Suprapubic skin (tissue), 4 donors: ENCODE results near the gene RIMBP2. TPM values are rescaled to one million over a fixed set of nuclear protein-coding genes. Genes with fewer than 3 reads are reported as not detected.

Experiments used
- DNase-seq, 2 donors: peaks; one replicate each; pipeline ENCODE4 v3.0.0-alpha.2; 2019; ENCODE audit warnings: low spot score in 2 of 2
- H3K27ac ChIP-seq: fragments of 200-600 bp; sonication (generic); one replicate; pipeline ENCODE4 v1.5.1; 2019
- H3K27me3 ChIP-seq: fragments of 200-600 bp; sonication (generic); one replicate; pipeline ENCODE4 v1.5.1; 2019
- H3K36me3 ChIP-seq: fragments of 200-600 bp; sonication (generic); one replicate; pipeline ENCODE4 v1.5.1; 2019
- H3K4me1 ChIP-seq: fragments of 200-600 bp; sonication (generic); one replicate; pipeline ENCODE4 v1.5.1; 2019
- H3K4me3 ChIP-seq: fragments of 200-600 bp; sonication (generic); one replicate; pipeline ENCODE4 v1.5.1; 2019; ENCODE audit warnings: mild to moderate bottlenecking
- H3K9me3 ChIP-seq: fragments of 200-600 bp; sonication (generic); one replicate; pipeline ENCODE4 v1.5.1; 2019
- CTCF ChIP-seq, 2 donors: fragments of 200-600 bp in 1 of 2; fragments of 450-650 bp in 1 of 2; sonication (generic) in 1 of 2; IDR thresholded peaks; one replicate each; pipeline ENCODE4 v1.5.1; 2016 to 2019; ENCODE audit warnings: antibody characterized with exemption in 2 of 2, mild to moderate bottlenecking in 1 of 2, moderate library complexity in 1 of 2
- EP300 ChIP-seq: sonication (generic); formaldehyde crosslinking; IDR thresholded peaks from one replicate; pipeline ENCODE4 v1.6.1; 2017; ENCODE audit warnings: antibody characterized with exemption
- POLR2A ChIP-seq, 2 donors: fragments of 450-650 bp; IDR thresholded peaks; one replicate each; pipeline ENCODE4 v1.6.1; 2017; ENCODE audit warnings: antibody characterized with exemption in 2 of 2, mild to moderate bottlenecking in 2 of 2, moderate library complexity in 2 of 2
- POLR2AphosphoS5 ChIP-seq, 3 donors: sonication (generic); formaldehyde crosslinking; IDR thresholded peaks; one replicate each; pipeline ENCODE4 v1.6.1; 2017; ENCODE audit warnings: antibody characterized with exemption in 3 of 3
- WGBS: methylation state at CpG from one replicate; pipeline ENCODE4 v1.1.5; 2018; 5-methylcytosine and 5-hydroxymethylcytosine counted together
- total RNA-seq, 4 donors: library from RNA; depleted of rRNA; stranded (reverse); fragments of >200 nt; gene quantifications; one replicate each; pipeline ENCODE4 v1.1.0, GENCODE V29; 2016

Gene RIMBP2
- total RNA-seq, 4 donors from 2014 or later, result 2.1 to 21.8 (median 3.0) TPM

DNA sequence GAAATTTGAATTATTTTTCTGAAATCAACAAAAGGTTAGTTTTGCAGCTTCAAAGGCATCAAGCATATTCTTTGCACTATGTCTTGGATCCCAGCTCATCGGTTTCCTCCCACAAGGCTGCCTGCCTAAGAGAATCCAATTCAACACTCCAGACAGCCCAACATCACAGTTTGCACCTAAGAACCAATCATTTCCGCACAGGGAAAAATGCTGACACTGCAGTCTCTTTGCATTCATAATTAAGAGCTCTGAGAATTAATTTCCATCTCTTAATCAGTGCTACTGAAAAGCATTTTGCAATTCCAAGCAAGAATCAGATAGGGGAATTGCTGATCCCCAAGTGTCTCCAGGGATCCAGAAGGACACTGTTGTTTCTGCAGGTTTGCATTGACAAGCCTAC lies 202.5 kb downstream of the RIMBP2 start:
- H3K27me3 ChIP-seq, result no peaks in the 10 kb centered on the region
- 85% methylated on average over 2 of the region's 2 CpGs for WGBS
- no peak for TF ChIP-seq CTCF (IDR thresholded peaks at IDR 0.05)
- TF ChIP-seq POLR2A (IDR thresholded peaks at IDR 0.05), result no peak
- no peak for TF ChIP-seq EP300
- no peak for TF ChIP-seq POLR2AphosphoS5 (IDR thresholded peaks at IDR 0.05)
- no peak overlapping the region for H3K27ac ChIP-seq
- no peaks in the 10 kb centered on the region for H3K9me3 ChIP-seq
- no peaks in the 10 kb centered on the region for H3K36me3 ChIP-seq
- DNase-seq, result no peak
- H3K4me1 ChIP-seq, result no peaks in the 10 kb centered on the region
- H3K4me3 ChIP-seq, result no peak overlapping the region

- H3K27ac ChIP-seq, result no peak overlapping the region
- 91% methylated on average over 12 of the region's 12 CpGs for WGBS
- TF ChIP-seq CTCF (IDR thresholded peaks at IDR 0.05), result no peak
- TF ChIP-seq POLR2A (IDR thresholded peaks at IDR 0.05), result no peak
- TF ChIP-seq POLR2AphosphoS5 (IDR thresholded peaks at IDR 0.05), result no peak
- no peak for TF ChIP-seq EP300
- H3K4me1 ChIP-seq, result no peaks in the 10 kb centered on the region
- no peaks in the 10 kb centered on the region for H3K9me3 ChIP-seq
- no peak overlapping the region for H3K4me3 ChIP-seq
- no peaks in the 10 kb centered on the region for H3K27me3 ChIP-seq
- no peaks in the 10 kb centered on the region for H3K36me3 ChIP-seq
- DNase-seq, result no peak
Measured at GRCh38 chr12:130511285-130511684, 204.8 kb downstream of the RIMBP2 start.

GRCh38 chr12:130509454-130509853 lies 206.6 kb downstream of the RIMBP2 start:
- Histone ChIP-seq H3K9me3 (no peaks in the 10 kb centered on the region), H3K4me3 (no peak overlapping the region), H3K27ac (no peak overlapping the region), H3K4me1 (no peaks in the 10 kb centered on the region), H3K36me3 (no peaks in the 10 kb centered on the region), H3K27me3 (no peaks in the 10 kb centered on the region)
- no peak for TF ChIP-seq CTCF (IDR thresholded peaks at IDR 0.05)
- no peak for TF ChIP-seq POLR2AphosphoS5 (IDR thresholded peaks at IDR 0.05)
- no peak for TF ChIP-seq EP300
- no peak for TF ChIP-seq POLR2A (IDR thresholded peaks at IDR 0.05)
- DNase-seq, result no peak
- 94% methylated on average over 5 of the region's 5 CpGs for WGBS

DNA sequence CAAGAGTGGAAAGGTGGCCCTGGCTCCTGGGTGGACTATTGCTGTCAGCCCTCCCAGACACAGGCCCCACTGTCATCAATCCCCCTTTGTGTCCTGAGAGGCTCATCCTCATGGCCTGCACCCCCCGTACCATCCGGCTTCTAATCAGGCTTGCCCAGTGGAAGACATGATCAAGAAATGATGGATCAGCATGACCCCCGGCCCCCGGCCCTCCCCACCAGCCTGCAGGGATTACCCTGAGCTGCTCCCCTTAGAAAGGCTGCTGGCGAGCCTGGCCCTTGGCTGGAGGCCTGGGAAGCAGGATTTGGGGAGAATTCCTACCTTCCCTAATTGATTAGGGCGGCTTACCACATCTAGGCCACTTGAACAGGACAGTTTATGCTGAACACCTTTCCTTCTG lies 207.3 kb downstream of the RIMBP2 start:
- no peak for TF ChIP-seq POLR2AphosphoS5 (IDR thresholded peaks at IDR 0.05)
- no peak for TF ChIP-seq POLR2A (IDR thresholded peaks at IDR 0.05)
- H3K9me3 ChIP-seq, result no peaks in the 10 kb centered on the region
- no peaks in the 10 kb centered on the region for H3K4me1 ChIP-seq
- H3K36me3 ChIP-seq, result no peaks in the 10 kb centered on the region
- 93% methylated on average over 3 of the region's 6 CpGs for WGBS
- no peak overlapping the region for H3K4me3 ChIP-seq
- H3K27me3 ChIP-seq, result no peaks in the 10 kb centered on the region
- H3K27ac ChIP-seq, result no peak overlapping the region
- DNase-seq, result no peak

GRCh38 chr12:130508318-130508717 lies 207.8 kb downstream of the RIMBP2 start:
- no peaks in the 10 kb centered on the region for H3K36me3 ChIP-seq
- 84% methylated on average over 5 of the region's 5 CpGs for WGBS
- TF ChIP-seq POLR2A (IDR thresholded peaks at IDR 0.05) (no peak), POLR2AphosphoS5 (IDR thresholded peaks at IDR 0.05) (no peak), CTCF (IDR thresholded peaks at IDR 0.05) (no peak), EP300 (no peak)
- H3K9me3 ChIP-seq, result no peaks in the 10 kb centered on the region
- no peak overlapping the region for H3K27ac ChIP-seq
- H3K4me3 ChIP-seq, result no peak overlapping the region
- no peaks in the 10 kb centered on the region for H3K4me1 ChIP-seq
- no peaks in the 10 kb centered on the region for H3K27me3 ChIP-seq
- no peak for DNase-seq

DNA sequence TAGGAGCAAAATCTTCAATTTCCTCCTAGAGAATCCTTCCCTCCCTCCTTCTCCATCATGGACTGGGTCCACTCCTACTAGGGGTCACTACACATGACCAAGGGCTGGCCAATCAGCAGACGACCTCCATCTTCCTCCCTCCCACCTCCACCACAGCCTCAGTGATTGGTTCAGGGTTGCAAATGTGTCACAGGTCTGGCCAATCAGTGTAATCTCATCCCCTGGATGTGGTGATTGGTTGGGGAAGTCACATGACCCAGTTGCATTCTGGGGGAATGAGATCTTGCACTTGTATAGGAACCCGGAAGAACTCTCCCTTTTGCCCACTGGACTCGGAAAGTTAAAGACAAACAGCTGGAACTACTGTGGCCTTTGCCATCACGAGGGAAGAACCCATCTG lies 209.3 kb downstream of the RIMBP2 start:
- H3K9me3 ChIP-seq, result no peaks in the 10 kb centered on the region
- DNase-seq, result no peak
- 72% methylated on average over 4 of the region's 4 CpGs for WGBS
- H3K4me3 ChIP-seq, result no peak overlapping the region
- H3K27ac ChIP-seq, result no peak overlapping the region
- H3K4me1 ChIP-seq, result no peaks in the 10 kb centered on the region
- no peaks in the 10 kb centered on the region for H3K36me3 ChIP-seq
- no peak for TF ChIP-seq CTCF (IDR thresholded peaks at IDR 0.05)
- no peak for TF ChIP-seq POLR2AphosphoS5 (IDR thresholded peaks at IDR 0.05)
- TF ChIP-seq EP300, result no peak
- no peak for TF ChIP-seq POLR2A (IDR thresholded peaks at IDR 0.05)
- H3K27me3 ChIP-seq, result no peaks in the 10 kb centered on the region
